Cerebellar cortex (tissue), 1 donor: ENCODE data around the gene TCFL5.

Experiments used
- DNase-seq: peaks from one replicate; pipeline ENCODE4 v3.0.0-alpha.2; 2015; ENCODE audit warnings: low spot score

Gene TCFL5

GRCh38 chr20:62809530-62810428 lies 51.8 kb downstream of the TCFL5 start:
- no peak for DNase-seq

- DNase-seq: peak; percentile 75
These were observed 53.3 kb downstream of the TCFL5 start for GRCh38 chr20:62808211-62808865.

GRCh38 chr20:62807444-62808210 lies 54.0 kb downstream of the TCFL5 start:
- no peak for DNase-seq

GRCh38 chr20:62806383-62807050 lies 55.1 kb downstream of the TCFL5 start:
- no peak for DNase-seq

- no peak for DNase-seq
These were observed 55.8 kb downstream of the TCFL5 start for GRCh38 chr20:62805711-62806382.

- DNase-seq: no peak
These were observed 56.4 kb downstream of the TCFL5 start for GRCh38 chr20:62805155-62805710.

- no peak for DNase-seq
These were observed 56.9 kb downstream of the TCFL5 start, which contains the start of gene OGFR for GRCh38 chr20:62804627-62805154. TSS of gene OGFR (plus strand) at chr20:62804835. CDS start at chr20:62804860, 25 bp downstream.

- no peak for DNase-seq
These were observed 57.5 kb downstream of the TCFL5 start for GRCh38 chr20:62804021-62804626.

- peak; percentile 76 for DNase-seq
These were observed 59.5 kb downstream of the TCFL5 start for GRCh38 chr20:62802026-62802712.

- DNase-seq: no peak
These were observed 60.2 kb downstream of the TCFL5 start for GRCh38 chr20:62801284-62802010.

- DNase-seq: no peak
These were observed 61.0 kb downstream of the TCFL5 start for GRCh38 chr20:62800314-62801259.

GRCh38 chr20:62799873-62800272 lies 61.7 kb downstream of the TCFL5 start:
- DNase-seq: no peak

- no peak for DNase-seq
These were observed 62.2 kb downstream of the TCFL5 start for GRCh38 chr20:62799459-62799858.

GRCh38 chr20:62799036-62799435 lies 62.6 kb downstream of the TCFL5 start:
- DNase-seq: no peak

GRCh38 chr20:62797671-62798532 lies 63.7 kb downstream of the TCFL5 start:
- no peak for DNase-seq

- DNase-seq: no peak
These were observed 64.7 kb downstream of the TCFL5 start for GRCh38 chr20:62796699-62797491.
